Measurements from ENCODE around the gene KCNAB1.

GRCh38 chr3:156260331-156260730 is 140.0 kb downstream of the KCNAB1 start:
- TF ChIP-seq CTCF (IDR thresholded peaks at IDR 0.05; ENCODE audit: low read depth, low read length, missing input control) (no peak), HNF4G (IDR thresholded peaks at IDR 0.05) (no peak), YY1 (IDR thresholded peaks at IDR 0.05) (no peak), TAF1 (conservative IDR thresholded peaks at IDR 0.05) (no peak), SP1 (IDR thresholded peaks at IDR 0.05) (no peak), ATF3 (IDR thresholded peaks at IDR 0.05) (no peak), JUND (IDR thresholded peaks at IDR 0.05) (no peak), REST (IDR thresholded peaks at IDR 0.05) (no peak), RAD21 (IDR thresholded peaks at IDR 0.05) (no peak), RXRA (IDR thresholded peaks at IDR 0.05) (no peak), EGR1 (IDR thresholded peaks at IDR 0.05; ENCODE audit: low read depth in 2 of 2) (no peak), ZBTB33 (IDR thresholded peaks at IDR 0.05) (no peak), MAX (IDR thresholded peaks at IDR 0.05) (no peak), HNF4A (conservative IDR thresholded peaks at IDR 0.05) (no peak)

Measured in liver (tissue), 3 donors.